GM12864 (cell line): Measurements from ENCODE around the gene STAMBPL1.

Experiments
- DNase-seq: peaks from one replicate; pipeline ENCODE4 v3.0.0-alpha.2; 2011; ENCODE audit warnings: low read depth
- H3K4me3 ChIP-seq: 2 replicates; pipeline ENCODE4 v1.5.1; 2011; ENCODE audit warnings: mild to moderate bottlenecking, low read depth, low read length, control low read depth
- CTCF ChIP-seq: IDR thresholded peaks from 2 replicates; pipeline ENCODE4 v1.5.1; 2011; ENCODE audit warnings: low read depth, mild to moderate bottlenecking, moderate library complexity, low read length, control low read depth, inconsistent platforms; ENCODE audit errors: missing control alignments

Gene STAMBPL1

GRCh38 chr10:88843171-88843570 lies 36.9 kb upstream of the STAMBPL1 start:
- H3K4me3 ChIP-seq, result no peak overlapping the region
- TF ChIP-seq CTCF, result no peak
- DNase-seq, result no peak

GRCh38 chr10:88848499-88848898 lies 31.5 kb upstream of the STAMBPL1 start:
- TF ChIP-seq CTCF, result no peak
- no peak overlapping the region for H3K4me3 ChIP-seq
- no peak for DNase-seq

GRCh38 chr10:88849234-88849633 lies 30.8 kb upstream of the STAMBPL1 start:
- DNase-seq, result no peak
- no peak overlapping the region for H3K4me3 ChIP-seq
- no peak for TF ChIP-seq CTCF

- H3K4me3 ChIP-seq, result no peak overlapping the region
- no peak for DNase-seq
- no peak for TF ChIP-seq CTCF
Observed at GRCh38 chr10:88850712-88851111, 29.3 kb upstream of the STAMBPL1 start.

GRCh38 chr10:88851706-88852105 lies 28.3 kb upstream of the STAMBPL1 start, which contains the start of gene ANKRD22:
TSS of gene ANKRD22 (minus strand) at chr10:88851844. CDS start at chr10:88851607, 237 bp downstream.
- no peak within 1 kb of the TSS for H3K4me3 ChIP-seq
- no peak for DNase-seq
- no peak for TF ChIP-seq CTCF

- TF ChIP-seq CTCF, result no peak
- no peak for DNase-seq
- no peak overlapping the region for H3K4me3 ChIP-seq
Observed at GRCh38 chr10:88852327-88852726, 27.7 kb upstream of the STAMBPL1 start.

GRCh38 chr10:88853155-88853881 lies 26.7 kb upstream of the STAMBPL1 start:
- H3K4me3 ChIP-seq, result no peak overlapping the region
- no peak for TF ChIP-seq CTCF
- DNase-seq, result no peak
